ENCODE results near the gene LMTK3. TPM values are rescaled to one million over a fixed set of nuclear protein-coding genes. Genes with fewer than 3 reads are reported as not detected.

LMTK3 gene
- total and polyA plus RNA-seq, 2 of the 13 experiments (the other 11 are each of a cell fraction or from before 2014, with no cell fraction given) = 0.18 to 0.29 TPM

GRCh38 chr19:48558018-48558684 lies 46.5 kb upstream of the LMTK3 start (continued):
- TF ChIP-seq TAF1 (CRISPR knock-in tag; IDR thresholded peaks at IDR 0.05) (peak; percentile 33; the same call in 1 of the 2 replicates), ZNF142 (CRISPR knock-in tag; IDR thresholded peaks at IDR 0.05) (peak; percentile 75), ZNF619 (CRISPR knock-in tag; IDR thresholded peaks at IDR 0.05) (no peak), FOXP4 (CRISPR knock-in tag; IDR thresholded peaks at IDR 0.05) (peak; percentile 81), DBP (CRISPR knock-in tag; IDR thresholded peaks at IDR 0.05; ENCODE audit: not compliant biosample characterization) (no peak), ZSCAN12 (CRISPR knock-in tag; IDR thresholded peaks at IDR 0.05) (no peak), ZNF841 (CRISPR knock-in tag; IDR thresholded peaks at IDR 0.05; ENCODE audit: borderline replicate concordance) (no peak), ZNF562 (CRISPR knock-in tag; IDR thresholded peaks at IDR 0.05; ENCODE audit: borderline replicate concordance) (no peak), ZNF576 (CRISPR knock-in tag; IDR thresholded peaks at IDR 0.05) (no peak), THRA (CRISPR knock-in tag; IDR thresholded peaks at IDR 0.05; ENCODE audit: borderline replicate concordance) (peak; percentile 90), BRD4 (CRISPR knock-in tag; IDR thresholded peaks at IDR 0.05) (peak; percentile 77; the same call in 1 of the 2 replicates), THAP7 (CRISPR knock-in tag; IDR thresholded peaks at IDR 0.05) (0 out of 2 replicates have a peak, but pooled peaks have one; percentile 21), BRCA1 (CRISPR knock-in tag; IDR thresholded peaks at IDR 0.05) (no peak), ZNF709 (CRISPR knock-in tag; IDR thresholded peaks at IDR 0.05) (no peak), RNF2 (conservative IDR thresholded peaks at IDR 0.05; ENCODE audit: low read depth) (0 out of 2 replicates have a peak, but pooled peaks have one; percentile 30), ZNF24 (IDR thresholded peaks at IDR 0.05) (peak; percentile 88), AGO2 (optimal IDR thresholded peaks at IDR 0.05; ENCODE audit: low read depth, low read length) (no peak)

Data from HepG2 (cell line).